ENCODE data around the gene SCGB1C2.
"Not testable (repeated sequence)": the region's sequence is repeated elsewhere in the genome, so short reads cannot be mapped to it uniquely, and the experiment has no call there.

Gene SCGB1C2

GRCh38 chr17:156946-157345 lies 19.6 kb downstream of the SCGB1C2 start:
- no peaks in the 10 kb centered on the region for H3K27me3 Mint-ChIP-seq
- H3K4me1 Mint-ChIP-seq (ENCODE audit: low read depth), result no peaks in the 10 kb centered on the region
- no peaks in the 10 kb centered on the region for H3K9me3 Mint-ChIP-seq (ENCODE audit: low read depth)
- no peak overlapping the region for H3K27ac Mint-ChIP-seq
- no peaks in the 10 kb centered on the region for H3K36me3 Mint-ChIP-seq
- H3K4me3 Mint-ChIP-seq, result no peak overlapping the region

GRCh38 chr17:157901-158300 lies 20.5 kb downstream of the SCGB1C2 start:
- H3K27ac Mint-ChIP-seq, result no peak overlapping the region
- no peaks in the 10 kb centered on the region for H3K9me3 Mint-ChIP-seq (ENCODE audit: low read depth)
- no peaks in the 10 kb centered on the region for H3K36me3 Mint-ChIP-seq
- H3K4me1 Mint-ChIP-seq (ENCODE audit: low read depth), result no peaks in the 10 kb centered on the region
- no peak overlapping the region for H3K4me3 Mint-ChIP-seq
- H3K27me3 Mint-ChIP-seq, result no peaks in the 10 kb centered on the region

GRCh38 chr17:158379-158778 lies 21.0 kb downstream of the SCGB1C2 start:
- H3K9me3 Mint-ChIP-seq (ENCODE audit: low read depth), result no peaks in the 10 kb centered on the region
- no peaks in the 10 kb centered on the region for H3K36me3 Mint-ChIP-seq
- H3K4me3 Mint-ChIP-seq, result no peak overlapping the region
- H3K4me1 Mint-ChIP-seq (ENCODE audit: low read depth), result no peaks in the 10 kb centered on the region
- H3K27me3 Mint-ChIP-seq, result no peaks in the 10 kb centered on the region
- H3K27ac Mint-ChIP-seq, result no peak overlapping the region

GRCh38 chr17:159609-160008 lies 22.2 kb downstream of the SCGB1C2 start:
- Mint-ChIP-seq H3K27ac (no peak overlapping the region), H3K36me3 (no peaks in the 10 kb centered on the region), H3K4me3 (no peak overlapping the region), H3K9me3 (ENCODE audit: low read depth) (no peaks in the 10 kb centered on the region), H3K4me1 (ENCODE audit: low read depth) (no peaks in the 10 kb centered on the region), H3K27me3 (no peaks in the 10 kb centered on the region)

GRCh38 chr17:160336-160735 lies 23.0 kb downstream of the SCGB1C2 start:
- no peaks in the 10 kb centered on the region for H3K27me3 Mint-ChIP-seq
- no peaks in the 10 kb centered on the region for H3K36me3 Mint-ChIP-seq
- H3K4me1 Mint-ChIP-seq (ENCODE audit: low read depth), result no peaks in the 10 kb centered on the region
- no peaks in the 10 kb centered on the region for H3K9me3 Mint-ChIP-seq (ENCODE audit: low read depth)
- no peak overlapping the region for H3K27ac Mint-ChIP-seq
- no peak overlapping the region for H3K4me3 Mint-ChIP-seq

DNA sequence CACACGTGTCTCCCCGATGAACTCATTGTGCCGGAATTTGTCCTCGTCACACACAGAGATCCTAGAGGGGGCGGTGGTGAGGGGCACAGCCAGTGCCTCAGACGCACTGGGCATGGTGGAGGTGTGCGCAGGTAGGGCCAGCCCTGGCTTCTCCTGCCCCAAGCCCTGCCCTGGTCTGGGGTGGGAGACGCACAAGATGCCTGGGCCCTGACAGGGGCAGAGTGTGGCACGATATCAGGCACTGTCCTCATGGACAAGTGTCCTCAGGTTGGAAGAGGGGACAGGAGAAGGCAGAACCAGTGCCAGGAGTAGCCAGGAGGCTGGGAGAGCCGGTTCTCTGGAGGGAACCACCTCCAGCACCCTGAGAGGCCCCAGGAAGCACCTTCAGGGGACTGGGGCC lies 24.1 kb downstream of the SCGB1C2 start:
- Mint-ChIP-seq H3K36me3 (no peaks in the 10 kb centered on the region), H3K27me3 (no peaks in the 10 kb centered on the region), H3K9me3 (ENCODE audit: low read depth) (no peaks in the 10 kb centered on the region), H3K27ac (no peak overlapping the region), H3K4me1 (ENCODE audit: low read depth) (no peaks in the 10 kb centered on the region), H3K4me3 (no peak overlapping the region)

DNA sequence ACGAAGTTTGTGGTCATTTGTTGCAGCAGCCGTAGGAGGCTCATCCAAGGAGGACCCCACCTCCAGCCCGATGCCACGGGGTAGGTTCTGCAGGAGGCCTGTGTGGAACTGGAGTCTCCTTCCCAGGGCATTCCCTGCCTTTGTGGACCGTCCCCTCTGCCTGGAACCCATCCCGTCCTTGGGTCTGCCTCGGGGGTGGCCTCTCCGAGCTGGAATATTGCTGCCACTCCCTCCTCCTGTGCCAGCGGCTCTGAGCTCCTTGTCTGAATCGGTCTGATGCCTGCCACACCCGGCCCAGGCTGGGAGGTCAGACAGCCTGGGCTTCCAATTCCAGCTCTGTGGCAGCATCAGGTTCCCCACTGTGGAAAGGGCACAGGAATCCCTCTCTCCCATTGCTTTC lies 25.3 kb downstream of the SCGB1C2 start:
- H3K4me1 Mint-ChIP-seq (ENCODE audit: low read depth), result no peaks in the 10 kb centered on the region

GRCh38 chr17:163514-164098 lies 26.2 kb downstream of the SCGB1C2 start:
- Mint-ChIP-seq H3K27ac (no peak overlapping the region), H3K36me3 (no peaks in the 10 kb centered on the region), H3K4me1 (ENCODE audit: low read depth) (no peaks in the 10 kb centered on the region), H3K4me3 (no peak overlapping the region), H3K9me3 (ENCODE audit: low read depth) (no peaks in the 10 kb centered on the region), H3K27me3 (no peaks in the 10 kb centered on the region)

More for the DNA sequence above, 25.3 kb downstream of the SCGB1C2 start:
- no peaks in the 10 kb centered on the region for H3K9me3 Mint-ChIP-seq (ENCODE audit: low read depth)
- H3K36me3 Mint-ChIP-seq, result no peaks in the 10 kb centered on the region
- no peaks in the 10 kb centered on the region for H3K27me3 Mint-ChIP-seq
- H3K27ac Mint-ChIP-seq, result no peak overlapping the region
- H3K4me3 Mint-ChIP-seq, result no peak overlapping the region

DNA sequence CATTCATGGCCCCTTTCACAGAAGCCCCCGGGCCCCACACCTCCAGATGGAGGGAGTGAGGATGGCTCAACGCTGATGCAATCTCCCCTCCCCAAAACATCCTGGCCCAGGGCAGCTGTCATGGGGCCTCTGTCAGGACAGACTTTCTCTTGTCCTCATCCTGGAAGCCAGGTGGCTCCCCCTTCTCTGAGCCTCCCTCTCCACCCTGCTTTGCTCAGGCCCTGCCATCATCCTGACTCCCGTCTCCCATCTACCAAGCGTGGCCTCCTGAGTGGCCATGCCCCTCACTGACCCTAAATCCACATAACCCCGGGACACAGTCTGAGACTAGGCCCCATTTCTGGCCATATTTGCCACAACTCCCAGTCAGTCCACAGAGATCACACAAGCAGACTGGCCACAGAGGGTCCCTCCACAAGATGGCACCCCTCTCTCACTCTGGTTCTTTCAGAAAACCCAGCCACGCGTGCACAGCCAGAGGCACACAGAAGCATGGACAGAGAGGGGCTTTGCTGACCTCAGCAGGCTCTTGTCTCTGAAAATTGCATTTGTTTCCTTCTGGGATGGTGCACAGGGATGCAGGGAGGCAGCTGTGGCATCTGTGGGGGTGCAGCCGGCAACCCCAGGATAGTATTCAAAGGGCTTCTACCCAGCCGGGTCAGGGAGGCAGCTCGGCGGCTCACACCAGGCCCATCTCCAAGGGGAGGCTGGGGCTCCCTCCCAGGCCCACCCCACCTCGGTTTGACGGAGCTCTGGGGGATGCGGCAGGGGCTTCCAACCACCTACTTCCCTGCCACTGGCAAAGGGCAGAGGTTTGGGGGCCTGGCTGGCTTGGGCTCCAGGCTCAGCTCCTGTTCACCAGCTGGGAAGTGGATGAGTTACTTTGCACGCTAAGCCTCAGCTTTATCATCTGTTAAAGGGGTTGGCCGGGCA lies 27.2 kb downstream of the SCGB1C2 start:
- no peaks in the 10 kb centered on the region for H3K9me3 Mint-ChIP-seq (ENCODE audit: low read depth)
- no peaks in the 10 kb centered on the region for H3K27me3 Mint-ChIP-seq
- no peak overlapping the region for H3K27ac Mint-ChIP-seq
- H3K4me1 Mint-ChIP-seq (ENCODE audit: low read depth), result no peaks in the 10 kb centered on the region
- no peaks in the 10 kb centered on the region for H3K36me3 Mint-ChIP-seq
- no peak overlapping the region for H3K4me3 Mint-ChIP-seq

- no peaks in the 10 kb centered on the region for H3K4me1 Mint-ChIP-seq (ENCODE audit: low read depth)
- H3K27ac Mint-ChIP-seq, result no peak overlapping the region
- H3K36me3 Mint-ChIP-seq, result no peaks in the 10 kb centered on the region
- H3K9me3 Mint-ChIP-seq (ENCODE audit: low read depth), result no peaks in the 10 kb centered on the region
- H3K4me3 Mint-ChIP-seq, result no peak overlapping the region
- H3K27me3 Mint-ChIP-seq, result no peaks in the 10 kb centered on the region
Observed at GRCh38 chr17:165939-166338, 28.6 kb downstream of the SCGB1C2 start.

- H3K4me1 Mint-ChIP-seq (ENCODE audit: low read depth); H3K27ac Mint-ChIP-seq; H3K9me3 Mint-ChIP-seq (ENCODE audit: low read depth); H3K36me3 Mint-ChIP-seq; H3K4me3 Mint-ChIP-seq; H3K27me3 Mint-ChIP-seq: not testable (repeated sequence)
Observed at GRCh38 chr17:168614-169013, 31.2 kb downstream of the SCGB1C2 start.

DNA sequence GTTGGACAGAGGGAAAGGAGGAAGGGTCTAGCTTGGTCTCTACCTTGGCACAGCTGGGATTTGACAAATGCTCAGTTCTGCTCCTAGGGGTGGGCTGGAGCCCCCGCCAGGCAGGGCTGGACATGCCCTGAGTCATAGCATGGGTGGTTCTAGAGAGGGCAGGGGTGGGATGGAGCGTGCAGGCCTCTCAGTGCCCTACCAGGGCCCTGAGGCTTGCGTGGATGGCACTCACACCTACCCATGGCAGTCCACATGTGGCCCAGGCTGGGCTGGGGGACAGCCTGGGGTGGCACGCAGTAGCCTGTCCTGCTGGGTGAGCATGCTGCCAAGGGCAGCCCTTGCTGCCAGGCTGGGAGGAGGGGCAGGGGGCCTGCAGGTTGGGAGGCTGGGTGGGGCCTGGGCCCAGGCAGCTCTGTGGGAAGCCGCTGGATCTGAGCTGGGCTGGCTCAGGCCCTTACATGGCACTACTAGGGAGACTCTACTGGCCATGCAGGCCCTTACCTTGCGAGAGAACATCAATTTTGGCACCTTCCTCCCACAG lies 32.8 kb downstream of the SCGB1C2 start:
- Mint-ChIP-seq H3K4me3 (no peak overlapping the region), H3K36me3 (no peaks in the 10 kb centered on the region), H3K27ac (no peak overlapping the region), H3K27me3 (no peaks in the 10 kb centered on the region), H3K9me3 (ENCODE audit: low read depth) (no peaks in the 10 kb centered on the region), H3K4me1 (ENCODE audit: low read depth) (no peaks in the 10 kb centered on the region)

DNA sequence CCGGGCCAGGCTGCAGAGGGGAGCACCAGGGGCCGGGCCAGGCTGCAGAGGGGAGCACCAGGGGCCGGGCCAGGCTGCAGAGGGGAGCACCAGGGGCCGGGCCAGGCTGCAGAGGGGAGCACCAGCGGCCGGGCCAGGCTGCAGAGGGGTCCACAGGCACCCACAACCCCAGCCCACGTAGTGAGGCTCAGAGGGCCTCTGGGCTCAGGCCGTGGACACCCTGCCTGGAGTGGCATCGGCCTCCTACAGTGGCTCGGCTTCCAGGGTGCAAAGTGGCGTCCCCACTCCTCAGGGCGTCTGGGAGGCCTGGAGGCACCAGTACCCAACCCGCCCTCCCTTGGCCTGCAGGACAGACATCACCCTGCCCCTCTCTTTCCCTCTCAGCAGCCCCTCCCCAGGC lies 34.5 kb downstream of the SCGB1C2 start:
- H3K27me3 Mint-ChIP-seq, result no peaks in the 10 kb centered on the region
- no peaks in the 10 kb centered on the region for H3K36me3 Mint-ChIP-seq
- H3K9me3 Mint-ChIP-seq (ENCODE audit: low read depth), result no peaks in the 10 kb centered on the region
- H3K4me3 Mint-ChIP-seq, result no peak overlapping the region
- H3K27ac Mint-ChIP-seq, result no peak overlapping the region
- H3K4me1 Mint-ChIP-seq (ENCODE audit: low read depth), result no peaks in the 10 kb centered on the region

GRCh38 chr17:172401-172800 lies 35.0 kb downstream of the SCGB1C2 start:
- Mint-ChIP-seq H3K4me3 (no peak overlapping the region), H3K27me3 (no peaks in the 10 kb centered on the region), H3K4me1 (ENCODE audit: low read depth) (no peaks in the 10 kb centered on the region), H3K9me3 (ENCODE audit: low read depth) (no peaks in the 10 kb centered on the region), H3K27ac (no peak overlapping the region), H3K36me3 (no peaks in the 10 kb centered on the region)

GRCh38 chr17:173166-173911 lies 36.0 kb downstream of the SCGB1C2 start:
- Mint-ChIP-seq H3K4me3 (no peak overlapping the region), H3K36me3 (no peaks in the 10 kb centered on the region), H3K4me1 (ENCODE audit: low read depth) (no peaks in the 10 kb centered on the region), H3K27me3 (no peaks in the 10 kb centered on the region), H3K9me3 (ENCODE audit: low read depth) (no peaks in the 10 kb centered on the region), H3K27ac (no peak overlapping the region)

Data from activated naive CD8-positive, alpha-beta T cell (primary cell).